Measurements from ENCODE around the gene KRAS. TPM values are rescaled to one million over a fixed set of nuclear protein-coding genes. Genes with fewer than 3 reads are reported as not detected.

Gene KRAS
- total and polyA plus RNA-seq, 2 of the 13 experiments (the other 11 are each of a cell fraction or from before 2014, with no cell fraction given), result 6.5 to 9.8 TPM

GRCh38 chr12:25249931-25250738, 594 bp downstream of the KRAS start (continued):
- TF ChIP-seq ATF4 (CRISPR knock-in tag; IDR thresholded peaks at IDR 0.05) (no peak), RAD51 (IDR thresholded peaks at IDR 0.05; ENCODE audit: borderline replicate concordance) (no peak), ZNF354B (CRISPR knock-in tag; IDR thresholded peaks at IDR 0.05) (no peak), TCF7L2 (IDR thresholded peaks at IDR 0.05; ENCODE audit: low read depth, low read length) (no peak), CBX5 (CRISPR knock-in tag; IDR thresholded peaks at IDR 0.05; ENCODE audit: borderline replicate concordance) (no peak), ZNF564 (CRISPR knock-in tag; IDR thresholded peaks at IDR 0.05) (0 out of 2 replicates have a peak, but pooled peaks have one; percentile 15), POLR2A (IDR thresholded peaks at IDR 0.05; ENCODE audit: insufficient read depth in 1 of 2, low read depth in 2 of 2, low read length in 2 of 2) (no peak), ZNF615 (CRISPR knock-in tag; IDR thresholded peaks at IDR 0.05; ENCODE audit: borderline replicate concordance) (no peak), ADNP (CRISPR knock-in tag; IDR thresholded peaks at IDR 0.05) (no peak), GMEB2 (CRISPR knock-in tag; IDR thresholded peaks at IDR 0.05; ENCODE audit: low read depth) (no peak), REL (CRISPR knock-in tag; conservative IDR thresholded peaks at IDR 0.05) (no peak), ZNF253 (CRISPR knock-in tag; IDR thresholded peaks at IDR 0.05; ENCODE audit: borderline replicate concordance) (no peak), PBX3 (CRISPR knock-in tag; IDR thresholded peaks at IDR 0.05; ENCODE audit: borderline replicate concordance) (no peak), ZNF10 (CRISPR knock-in tag; IDR thresholded peaks at IDR 0.05; ENCODE audit: borderline replicate concordance, low read depth) (no peak), ZNF343 (CRISPR knock-in tag; IDR thresholded peaks at IDR 0.05) (no peak), ZUFSP (CRISPR knock-in tag; IDR thresholded peaks at IDR 0.05; ENCODE audit: borderline replicate concordance) (no peak), KAT2B (IDR thresholded peaks at IDR 0.05; ENCODE audit: borderline replicate concordance, low read depth, low read length) (no peak), CERS6 (CRISPR knock-in tag; IDR thresholded peaks at IDR 0.05) (no peak), ZNF784 (CRISPR knock-in tag; IDR thresholded peaks at IDR 0.05; ENCODE audit: borderline replicate concordance) (no peak)
